LNCAP (cell line): Measurements from ENCODE around the gene CRYZL1.

Experiments
- TF ChIP-seq, protein P1 (sequence below): fragments of 450-650 bp; IDR thresholded peaks from 2 replicates; pipeline ENCODE4 v1.5.1; 2017; ENCODE audit warnings: mild to moderate bottlenecking

Gene CRYZL1

GRCh38 chr21:33539616-33540015, 101.9 kb downstream of the CRYZL1 start:
- TF ChIP-seq, protein P1, sequence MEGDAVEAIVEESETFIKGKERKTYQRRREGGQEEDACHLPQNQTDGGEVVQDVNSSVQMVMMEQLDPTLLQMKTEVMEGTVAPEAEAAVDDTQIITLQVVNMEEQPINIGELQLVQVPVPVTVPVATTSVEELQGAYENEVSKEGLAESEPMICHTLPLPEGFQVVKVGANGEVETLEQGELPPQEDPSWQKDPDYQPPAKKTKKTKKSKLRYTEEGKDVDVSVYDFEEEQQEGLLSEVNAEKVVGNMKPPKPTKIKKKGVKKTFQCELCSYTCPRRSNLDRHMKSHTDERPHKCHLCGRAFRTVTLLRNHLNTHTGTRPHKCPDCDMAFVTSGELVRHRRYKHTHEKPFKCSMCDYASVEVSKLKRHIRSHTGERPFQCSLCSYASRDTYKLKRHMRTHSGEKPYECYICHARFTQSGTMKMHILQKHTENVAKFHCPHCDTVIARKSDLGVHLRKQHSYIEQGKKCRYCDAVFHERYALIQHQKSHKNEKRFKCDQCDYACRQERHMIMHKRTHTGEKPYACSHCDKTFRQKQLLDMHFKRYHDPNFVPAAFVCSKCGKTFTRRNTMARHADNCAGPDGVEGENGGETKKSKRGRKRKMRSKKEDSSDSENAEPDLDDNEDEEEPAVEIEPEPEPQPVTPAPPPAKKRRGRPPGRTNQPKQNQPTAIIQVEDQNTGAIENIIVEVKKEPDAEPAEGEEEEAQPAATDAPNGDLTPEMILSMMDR, result no peak
